HS-5 (cell line): ENCODE results near the gene NKX3-2.

Experiments
- DNase-seq: peaks from one replicate; pipeline ENCODE4 v3.0.0-alpha.2; 2012; ENCODE audit warnings: low read depth

The NKX3-2 gene

GRCh38 chr4:13545394-13545808, 1.1 kb upstream of the NKX3-2 start:
- no peak for DNase-seq

- DNase-seq = peak; percentile 56
Measured at GRCh38 chr4:13544606-13545393, 492 bp upstream of the NKX3-2 start.

GRCh38 chr4:13543032-13543838, 1.1 kb downstream of the NKX3-2 start:
- no peak for DNase-seq

- no peak for DNase-seq
Measured at GRCh38 chr4:13542577-13543031, 1.7 kb downstream of the NKX3-2 start.

- DNase-seq = no peak
Measured at GRCh38 chr4:13541720-13542576, 2.4 kb downstream of the NKX3-2 start.

GRCh38 chr4:13541176-13541604, 3.1 kb downstream of the NKX3-2 start:
- DNase-seq = no peak

- DNase-seq = no peak
Measured at GRCh38 chr4:13540446-13541175, 3.7 kb downstream of the NKX3-2 start.

- no peak for DNase-seq
Measured at GRCh38 chr4:13539619-13540445, 4.5 kb downstream of the NKX3-2 start.

- no peak for DNase-seq
Measured at GRCh38 chr4:13539047-13539618, 5.2 kb downstream of the NKX3-2 start.

GRCh38 chr4:13538427-13538973, 5.8 kb downstream of the NKX3-2 start:
- no peak for DNase-seq

GRCh38 chr4:13537832-13538177, 6.5 kb downstream of the NKX3-2 start:
- DNase-seq = no peak

GRCh38 chr4:13537011-13537831, 7.1 kb downstream of the NKX3-2 start:
- no peak for DNase-seq

GRCh38 chr4:13536607-13537006, 7.7 kb downstream of the NKX3-2 start:
- DNase-seq = no peak

GRCh38 chr4:13535708-13536361, 8.5 kb downstream of the NKX3-2 start:
- DNase-seq = no peak

GRCh38 chr4:13535118-13535517, 9.2 kb downstream of the NKX3-2 start:
- no peak for DNase-seq

- no peak for DNase-seq
Measured at GRCh38 chr4:13534344-13535063, 9.8 kb downstream of the NKX3-2 start.

- DNase-seq = no peak
Measured at GRCh38 chr4:13533670-13534343, 10.5 kb downstream of the NKX3-2 start.
